HG03060 (cell line): ENCODE data around the gene PDE2A.

Experiments used
- ATAC-seq: cut with Tn5 transposase; IDR thresholded peaks from one replicate; pipeline ENCODE4 v1.9.1; 2021; ENCODE audit warnings: low read depth, moderate number of reproducible peaks; ENCODE audit not compliant: unreplicated experiment

The PDE2A gene

DNA sequence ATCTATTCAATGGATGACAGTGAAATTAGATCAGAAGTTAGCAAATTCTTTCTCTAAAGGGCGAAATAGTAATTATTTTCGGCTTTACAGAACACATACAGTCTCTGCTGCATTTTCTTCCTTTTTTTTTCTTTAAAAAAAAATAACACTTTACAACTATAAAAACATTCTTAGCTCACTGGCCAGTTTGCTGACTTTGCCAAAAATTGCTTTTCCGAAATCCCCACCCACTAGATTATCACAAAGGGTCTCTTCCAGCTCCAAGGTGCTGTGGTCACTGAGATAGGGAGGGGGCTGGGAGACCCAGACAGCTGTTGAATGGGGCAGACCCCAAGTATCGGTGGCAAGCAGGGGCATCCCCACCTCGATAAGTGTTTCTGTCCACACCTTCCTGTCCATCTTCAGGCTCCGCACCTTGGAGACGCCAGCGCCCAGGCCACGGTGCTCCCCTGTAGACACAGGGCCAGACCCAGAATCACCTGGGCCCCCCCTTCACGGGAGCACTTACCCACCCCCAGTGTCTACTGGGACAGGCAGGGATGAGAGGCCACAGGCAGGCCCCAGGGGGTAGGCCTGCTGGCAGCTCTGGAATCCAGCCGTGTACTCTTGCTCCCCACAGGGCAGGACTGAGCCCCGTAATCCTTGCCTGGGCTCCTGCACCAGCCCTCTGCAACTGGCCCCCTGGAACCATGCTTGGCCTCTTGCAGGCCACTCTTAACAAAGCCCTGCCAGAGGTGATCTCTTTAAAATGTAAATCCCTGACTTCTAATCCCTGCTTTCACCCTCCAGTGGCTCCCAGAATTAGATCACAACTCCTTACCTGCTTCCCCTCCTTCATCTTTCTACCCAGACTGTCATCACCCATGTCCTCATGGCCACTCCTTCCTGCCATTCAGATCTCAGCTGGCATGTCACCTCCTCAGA lies 31.5 kb upstream of the PDE2A start:
- ATAC-seq = no peak

DNA sequence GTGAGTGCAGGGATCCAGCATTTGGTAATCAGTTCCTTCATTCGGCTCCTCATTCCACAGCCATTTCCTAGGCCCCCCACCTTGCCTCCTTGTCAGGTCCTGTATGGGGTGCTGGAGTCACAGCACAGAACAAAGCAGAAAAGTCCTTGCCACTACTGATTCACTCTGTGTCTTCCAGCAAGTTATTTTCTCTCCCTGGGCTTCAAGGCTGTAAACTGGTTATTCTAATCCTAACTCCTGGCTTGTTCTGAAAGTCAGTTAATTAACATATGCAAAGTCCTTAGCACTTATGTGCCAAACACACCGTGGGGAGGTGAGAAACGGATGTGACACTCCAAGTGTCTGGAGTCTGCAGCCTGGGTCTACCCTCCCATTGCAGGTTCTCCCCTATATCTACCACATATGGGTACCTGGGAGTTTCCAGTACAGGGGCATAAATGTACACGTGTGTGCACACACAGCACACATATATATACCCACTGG lies 30.6 kb upstream of the PDE2A start:
- ATAC-seq = no peak

DNA sequence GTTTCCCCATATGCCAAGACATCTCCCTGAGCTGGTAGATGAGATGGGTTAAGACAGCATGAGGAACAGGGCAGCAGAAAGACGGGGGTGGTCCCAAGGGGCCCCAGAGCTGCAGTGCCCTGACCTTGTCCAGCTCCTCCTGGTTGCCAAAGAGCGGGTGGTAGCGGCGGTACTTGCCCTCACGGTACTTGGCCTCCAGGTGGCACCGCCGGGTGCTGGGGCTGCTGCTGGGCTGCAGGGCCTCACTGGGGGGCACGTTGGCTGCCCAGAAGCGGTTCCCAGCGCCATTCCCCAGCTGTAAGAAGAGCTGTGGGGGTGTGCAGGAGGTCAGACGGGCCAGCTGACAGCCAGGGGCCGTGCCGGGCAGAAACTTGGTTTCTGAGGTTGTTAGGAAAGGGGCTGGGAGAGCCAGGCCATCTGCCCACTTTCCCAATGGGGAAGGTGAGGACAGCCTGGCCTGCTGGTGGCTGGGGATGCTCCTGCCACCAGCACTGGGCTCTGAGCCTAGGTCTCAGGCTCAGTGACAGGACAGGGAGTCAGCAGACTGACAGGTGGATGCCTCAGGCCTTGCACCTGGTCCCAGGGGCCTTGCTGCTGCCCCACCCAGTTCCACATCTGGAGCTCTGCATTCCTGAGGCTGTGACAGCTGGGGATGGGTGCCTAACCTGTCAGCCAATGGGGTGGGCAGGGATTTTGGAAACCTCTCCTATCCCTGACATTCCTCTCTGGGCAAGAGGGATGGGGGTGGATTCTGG lies 30.0 kb upstream of the PDE2A start:
- ATAC-seq = no peak

DNA sequence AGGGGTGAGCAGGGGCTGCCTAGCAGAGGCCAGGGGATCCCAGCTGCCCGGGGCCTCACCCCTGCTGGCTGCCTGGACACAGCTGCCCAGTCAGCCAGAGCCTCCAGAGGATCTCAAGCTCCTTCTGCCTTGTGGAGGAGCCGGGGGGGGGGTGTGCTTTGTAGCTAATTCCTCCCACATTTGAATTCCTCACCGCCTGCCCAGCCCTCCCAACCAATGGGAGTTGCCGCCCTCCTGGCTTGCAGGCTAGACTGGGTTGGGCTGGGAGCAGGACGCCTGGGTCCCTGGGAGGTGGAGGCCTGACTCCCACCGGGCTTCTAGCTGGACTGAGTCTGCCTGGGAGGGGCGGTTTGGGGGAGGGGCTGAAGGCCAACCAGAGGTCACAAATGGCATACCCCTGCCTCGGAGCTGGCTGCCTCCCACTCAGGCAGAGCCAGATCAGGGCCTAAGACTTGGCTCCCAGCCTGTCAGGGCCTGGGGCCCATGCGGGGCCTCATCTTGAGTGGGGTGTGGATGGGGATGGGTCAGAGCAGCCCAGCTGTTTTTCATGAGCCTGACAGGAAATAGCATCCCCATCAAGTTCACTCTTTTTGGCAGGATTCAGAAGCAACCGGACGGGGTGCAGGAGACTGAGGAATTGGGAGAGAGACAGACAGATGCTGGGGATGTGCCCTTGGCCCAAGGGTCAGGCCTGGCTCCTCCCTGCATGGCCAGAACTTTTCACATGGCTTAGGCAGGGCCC lies 29.2 kb upstream of the PDE2A start:
- no peak for ATAC-seq

DNA sequence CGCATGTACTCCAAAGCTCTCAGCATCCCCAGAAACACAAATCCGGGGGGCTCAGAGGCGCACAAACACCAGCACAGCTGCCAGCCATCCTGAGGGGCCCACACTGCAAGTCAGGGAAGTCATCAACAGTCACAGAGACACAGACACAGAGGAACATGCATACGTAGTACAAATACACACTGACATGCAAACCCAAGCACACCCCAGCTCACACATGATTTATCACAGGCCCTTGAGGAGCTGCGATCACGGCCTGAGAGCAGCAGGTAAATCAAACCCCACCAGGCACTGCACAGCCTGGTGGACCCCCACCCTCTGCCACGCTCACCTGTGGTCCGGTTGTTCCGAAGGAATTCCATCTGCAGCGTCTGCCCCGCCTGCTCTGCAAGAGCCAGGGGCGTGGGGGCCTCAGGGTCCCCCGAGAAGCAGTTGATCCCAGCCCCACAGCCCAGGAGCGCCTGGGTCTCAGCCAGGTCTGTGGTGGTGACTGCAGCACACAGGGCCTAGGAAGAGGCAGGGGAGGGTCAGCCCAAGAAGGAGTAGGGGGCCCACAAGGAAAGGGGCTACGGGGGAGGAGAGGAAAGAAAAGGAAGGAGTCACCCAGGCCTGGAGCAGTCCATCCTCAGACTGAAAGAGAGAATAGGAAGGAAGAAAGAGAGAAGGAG lies 28.5 kb upstream of the PDE2A start:
- no peak for ATAC-seq

DNA sequence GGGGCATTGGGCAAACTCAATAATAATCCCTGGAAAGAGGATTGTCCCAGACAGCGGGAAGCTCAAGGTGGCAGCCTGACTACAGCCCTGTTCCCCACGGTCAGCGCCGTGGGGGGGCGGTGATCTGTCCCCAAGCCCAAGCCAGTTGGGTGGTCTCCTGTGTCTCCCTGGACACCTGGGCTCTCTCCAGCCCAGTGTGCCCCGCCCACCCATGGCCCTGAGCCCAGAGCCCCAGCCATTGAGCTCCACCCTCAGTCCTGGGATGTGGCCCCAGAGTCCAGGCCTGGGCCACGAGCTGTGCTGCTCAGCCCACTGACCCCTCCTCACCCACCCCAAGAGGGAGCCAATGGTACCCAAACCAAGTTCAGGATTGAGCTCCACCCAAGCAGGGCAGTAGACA lies 27.9 kb upstream of the PDE2A start:
- ATAC-seq = no peak

DNA sequence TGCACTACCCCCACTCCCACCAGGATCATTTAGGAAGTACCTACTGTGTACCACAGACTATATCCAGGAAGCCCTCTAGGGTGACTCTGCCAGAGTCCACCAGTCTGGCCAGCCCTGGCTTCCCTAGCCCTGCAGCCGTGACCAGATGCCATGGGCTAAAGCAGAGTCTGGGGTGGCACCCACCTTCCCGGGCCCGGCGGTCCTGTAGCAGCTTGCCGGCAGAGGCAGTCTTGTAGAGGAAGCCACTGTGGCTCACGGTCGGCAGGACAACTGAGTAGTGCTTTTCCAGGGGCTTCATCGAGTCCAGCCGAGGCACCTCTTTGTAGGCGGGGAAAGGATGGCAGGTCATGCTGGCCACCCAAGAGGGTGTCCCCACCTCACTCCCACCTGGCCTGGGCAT lies 27.2 kb upstream of the PDE2A start:
- ATAC-seq = no peak

DNA sequence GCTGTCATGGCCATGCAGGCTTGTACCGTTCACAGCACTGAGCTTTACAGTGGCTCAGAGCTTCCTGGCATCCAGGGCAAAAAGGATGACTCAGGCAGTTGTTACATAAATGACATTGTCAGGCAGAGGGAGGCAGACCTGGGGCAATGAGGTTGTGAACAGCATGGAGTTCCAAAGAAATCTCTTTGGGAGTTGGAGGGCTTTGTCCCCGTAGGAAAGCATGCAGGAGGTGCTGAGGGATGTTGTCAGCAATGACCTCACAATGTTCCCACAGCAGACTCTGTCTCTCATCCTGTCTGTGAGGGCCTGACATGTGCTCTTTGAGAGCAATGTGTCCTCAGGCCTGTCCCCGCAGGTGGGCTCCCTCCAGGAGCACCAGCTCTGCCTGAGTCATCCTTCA lies 25.9 kb upstream of the PDE2A start:
- no peak for ATAC-seq

DNA sequence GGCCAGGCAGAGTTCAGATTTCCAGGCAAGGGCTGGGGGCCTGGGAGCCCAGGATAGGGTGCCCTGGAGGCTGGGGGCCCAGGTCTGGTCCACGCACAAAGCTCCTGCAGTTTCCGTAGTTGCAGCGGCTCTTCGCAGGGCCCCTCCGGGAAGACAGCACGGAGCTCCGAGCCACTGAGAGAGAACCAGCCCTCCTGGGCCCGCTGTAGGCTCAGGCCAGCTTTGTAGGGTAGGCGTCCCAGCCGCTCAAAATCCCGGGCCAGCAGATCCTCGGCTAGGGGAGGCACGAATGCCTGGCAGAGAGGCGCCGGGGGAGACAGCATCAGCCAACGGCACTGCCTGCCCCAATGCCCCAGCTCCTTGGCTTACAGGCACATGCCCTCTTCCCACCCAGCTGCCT lies 23.6 kb upstream of the PDE2A start:
- no peak for ATAC-seq

DNA sequence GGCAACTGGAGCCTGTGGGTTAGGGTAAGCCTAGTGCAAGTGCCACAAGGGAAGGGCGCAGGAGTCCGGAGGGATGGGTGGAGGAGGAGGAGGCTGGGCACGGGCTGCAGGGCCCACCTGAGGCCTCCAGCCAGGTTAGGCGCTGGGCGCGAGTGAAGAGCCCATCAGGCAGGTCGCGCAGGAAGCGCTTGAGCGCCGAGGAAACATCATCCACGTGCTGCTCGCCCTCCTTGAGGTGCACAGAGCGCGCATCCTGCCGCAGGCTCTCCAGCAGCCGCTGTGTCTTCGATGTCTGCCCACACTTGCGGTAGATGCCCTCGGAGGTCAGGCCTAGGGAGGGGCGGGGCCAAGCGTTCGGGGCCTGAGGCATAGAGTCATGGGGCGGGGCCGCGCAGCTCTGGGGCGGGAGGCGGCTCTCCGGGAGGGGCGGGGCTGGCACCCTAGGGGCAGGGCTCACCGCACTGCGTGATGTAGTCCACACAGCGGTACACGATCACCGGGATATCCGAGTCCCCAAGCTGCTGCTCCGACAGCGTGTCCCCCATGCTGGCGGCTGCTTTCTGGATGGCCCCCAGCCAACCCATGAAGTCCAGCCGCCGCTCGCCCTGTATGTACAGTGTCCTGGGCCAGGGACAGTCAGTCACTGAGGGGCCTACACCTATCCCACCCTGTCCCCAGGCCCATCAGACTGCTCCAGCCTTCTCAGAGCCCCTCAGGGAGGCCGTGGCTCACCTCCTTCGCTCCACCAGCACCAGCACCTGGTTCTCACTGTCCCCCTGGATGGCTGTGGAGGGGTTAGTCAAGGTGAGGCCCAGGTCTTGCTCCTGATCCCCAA lies 22.9 kb upstream of the PDE2A start:
- ATAC-seq = no peak

DNA sequence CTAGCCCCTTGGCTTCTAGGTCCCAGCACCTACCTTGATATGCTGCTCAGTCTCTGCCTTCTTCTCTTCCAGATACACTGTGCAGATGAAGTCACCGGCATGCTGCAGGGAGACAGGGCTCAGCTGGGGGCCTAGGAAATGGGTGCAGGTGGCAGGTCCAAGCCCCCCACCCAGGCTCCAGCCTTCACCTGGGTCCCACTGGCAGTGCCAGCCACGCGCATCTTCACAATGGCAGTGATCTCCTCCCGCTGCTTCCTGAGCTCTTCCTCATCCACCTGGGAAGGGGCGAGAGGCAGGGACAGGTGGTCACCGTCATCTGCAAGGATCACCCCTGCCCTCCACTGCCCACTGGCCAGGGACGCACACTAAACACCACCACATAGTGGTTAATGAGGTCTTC lies 21.1 kb upstream of the PDE2A start:
- ATAC-seq = no peak

DNA sequence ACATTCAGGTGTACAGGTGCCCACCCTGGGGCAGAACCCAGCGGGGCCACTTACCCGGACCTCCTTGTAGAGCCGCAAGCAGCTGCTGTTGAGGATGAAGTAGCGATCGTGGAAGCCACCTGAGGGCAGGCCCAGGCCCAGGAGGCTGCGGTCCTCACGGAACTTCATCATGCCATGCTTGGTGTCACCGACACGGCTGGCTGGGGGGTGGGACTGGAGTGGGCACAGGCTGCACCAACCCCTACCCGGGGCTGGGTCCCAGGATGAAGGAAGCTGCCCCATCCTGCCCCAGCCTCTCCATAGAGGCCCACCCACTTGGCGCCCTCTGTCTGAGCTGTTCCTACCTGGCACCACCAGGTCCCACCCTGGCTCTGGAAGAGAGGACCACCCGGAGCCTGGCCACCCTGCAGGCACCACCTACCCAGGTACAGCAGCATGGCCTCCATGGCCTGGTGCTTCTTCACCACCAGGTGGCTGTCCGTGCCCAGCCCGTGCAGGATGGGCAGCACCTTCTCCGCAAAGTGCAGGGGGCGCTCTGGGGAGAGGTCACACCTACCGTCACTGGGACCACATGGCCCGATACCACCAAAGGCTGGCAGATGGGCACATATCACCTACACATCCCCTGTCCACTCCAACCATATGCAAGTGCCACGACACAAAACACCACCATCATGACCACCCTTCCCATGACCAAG lies 19.2 kb upstream of the PDE2A start:
- no peak for ATAC-seq

DNA sequence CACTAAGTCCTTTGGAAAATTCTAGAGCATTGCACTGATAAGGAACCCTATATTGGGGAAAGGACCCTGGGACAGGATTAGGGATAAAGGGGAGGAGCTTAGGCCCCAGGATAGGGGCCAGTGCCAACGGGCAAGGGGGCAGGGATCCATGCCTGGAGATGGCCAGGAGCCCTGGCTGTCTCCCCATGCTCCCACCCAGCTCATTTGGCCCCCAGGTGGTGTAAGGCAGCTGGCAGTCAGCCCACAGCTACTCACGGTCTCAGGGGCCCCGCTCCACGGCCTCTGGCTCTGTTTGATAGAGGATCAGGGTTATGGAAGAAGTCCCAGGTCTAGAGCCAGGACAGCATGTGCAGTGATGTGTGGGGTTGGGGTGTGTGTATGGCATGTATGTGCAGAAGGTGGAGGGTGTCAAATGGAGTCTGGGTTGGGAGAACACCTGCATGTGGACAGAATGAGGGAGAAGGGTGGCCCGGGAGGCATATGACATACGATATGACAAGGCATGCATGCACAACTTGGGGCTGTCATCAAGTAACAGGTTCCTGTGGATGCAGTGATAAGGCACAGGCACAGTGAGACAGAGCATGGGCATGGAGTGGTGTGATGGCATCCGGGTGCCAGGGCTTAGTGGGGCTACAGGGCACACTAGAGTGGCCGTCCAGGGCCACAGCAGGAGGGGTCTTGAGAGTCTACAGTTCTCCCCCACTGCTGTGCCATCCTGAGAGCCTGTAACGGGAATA lies 18.4 kb upstream of the PDE2A start:
- no peak for ATAC-seq

DNA sequence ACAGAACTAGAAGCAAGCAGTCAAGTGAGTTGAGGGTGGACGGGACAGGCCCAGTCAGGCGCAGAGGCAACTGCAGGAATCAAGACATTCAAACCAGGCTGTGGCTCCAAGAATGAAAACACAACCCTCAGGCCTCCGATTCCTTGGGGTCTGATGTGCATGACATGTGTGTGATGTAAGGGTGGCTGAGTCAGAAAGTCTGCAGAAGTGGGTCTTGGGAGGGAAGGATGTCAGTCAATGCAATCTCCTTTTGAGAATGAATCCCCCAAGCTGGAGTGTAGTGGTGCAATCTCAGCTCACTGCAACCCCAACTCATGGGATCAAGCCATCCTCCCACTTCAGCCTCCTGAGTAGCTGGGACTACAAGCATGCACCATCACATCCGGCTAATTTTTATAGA lies 15.9 kb upstream of the PDE2A start:
- no peak for ATAC-seq

DNA sequence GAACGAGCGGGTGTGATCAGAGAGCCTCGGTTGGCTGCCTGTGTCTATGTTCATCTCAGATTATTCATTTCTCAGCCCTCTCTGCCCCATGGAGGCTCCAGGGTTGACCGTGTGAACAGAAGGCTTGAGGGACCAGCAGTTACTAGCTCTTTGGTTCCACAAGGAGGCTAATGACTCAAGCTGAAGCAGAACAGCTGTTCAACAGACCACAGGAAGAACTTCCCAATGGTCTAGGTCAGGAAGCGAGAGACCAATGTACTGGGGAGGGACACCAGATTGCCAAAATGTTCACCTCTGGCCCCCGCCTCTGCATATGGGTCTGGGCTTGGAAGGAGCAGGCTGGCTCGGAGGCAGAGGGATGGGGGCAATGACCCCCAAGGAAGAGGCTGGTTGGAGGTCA lies 14.7 kb upstream of the PDE2A start:
- no peak for ATAC-seq

DNA sequence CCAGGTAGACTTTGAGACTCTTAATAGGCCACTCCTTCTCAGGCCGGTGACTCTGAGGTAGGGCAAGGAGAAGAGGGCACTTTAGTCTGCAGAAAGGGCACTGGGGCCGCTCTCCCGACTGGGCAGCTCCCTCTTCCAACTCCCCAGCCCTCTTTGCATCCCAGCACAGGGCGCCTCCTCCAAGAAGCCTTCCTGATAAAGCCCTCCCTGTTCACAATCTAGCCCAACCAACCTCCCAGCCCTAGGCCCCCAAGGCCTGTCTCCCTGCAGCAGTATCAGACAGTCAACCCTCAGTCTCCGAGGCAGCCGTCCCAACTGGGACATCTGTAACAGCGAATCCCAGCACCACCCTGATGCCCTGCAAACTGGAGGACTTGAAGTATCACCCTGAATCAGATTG lies 14.3 kb upstream of the PDE2A start:
- ATAC-seq = no peak

DNA sequence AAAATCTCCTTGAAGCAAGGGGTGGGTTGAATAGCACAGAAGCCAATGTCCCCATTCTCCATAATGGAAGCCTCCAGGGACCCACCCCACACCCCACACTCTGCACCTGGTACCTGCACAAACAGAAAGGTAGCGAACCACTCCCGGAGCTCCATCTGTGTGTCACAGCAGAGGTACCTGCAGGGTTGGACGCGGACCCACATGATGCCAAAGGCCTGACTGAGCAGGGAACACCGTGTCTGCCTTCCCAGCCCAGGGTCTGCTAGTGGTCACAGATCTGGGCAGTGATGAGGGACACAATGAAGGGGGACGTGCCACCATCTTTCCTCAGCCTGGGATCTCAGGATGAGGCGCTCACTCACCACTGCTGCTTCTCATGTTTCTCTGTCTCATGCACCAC lies 13.1 kb upstream of the PDE2A start:
- no peak for ATAC-seq

DNA sequence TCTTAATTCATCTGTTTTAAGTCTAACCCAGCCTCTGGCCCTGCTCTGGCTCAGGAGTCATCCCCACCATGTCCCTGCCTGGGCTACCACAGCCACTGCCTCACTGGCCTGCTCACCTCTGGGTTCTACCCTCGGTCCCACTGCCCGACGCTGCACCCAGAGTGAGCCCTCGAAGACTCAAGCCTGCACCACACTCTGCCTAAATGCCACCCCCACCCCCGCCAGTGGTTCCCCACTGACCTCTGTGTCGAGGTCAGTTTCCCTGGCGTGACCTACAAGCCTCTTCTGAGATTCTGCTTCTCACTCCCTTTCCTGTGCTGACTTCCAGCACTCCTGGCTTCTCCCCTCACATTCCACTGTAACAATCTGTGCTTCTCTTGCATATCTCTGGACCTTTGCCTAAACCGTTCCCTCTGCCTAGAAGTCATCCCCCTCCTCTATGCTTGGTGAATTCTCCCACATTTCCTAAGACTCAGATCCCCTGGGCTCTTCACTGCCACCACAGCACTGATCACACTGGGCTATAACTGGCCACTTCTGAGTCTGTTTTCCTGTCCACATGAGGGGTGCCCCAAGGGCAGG lies 12.5 kb upstream of the PDE2A start:
- ATAC-seq = no peak
